A549 (cell line): ENCODE results near the gene CMPK2. TPM values are rescaled to one million over a fixed set of nuclear protein-coding genes. Genes with fewer than 3 reads are reported as not detected.

Source experiments
- ATAC-seq, 2 experiments: fragments of 200-7000 bp in 1 of 2; fragments of >200 bp in 1 of 2; cut with Nextera tagmentation in 1 of 2; cut with Tn5 transposase in 1 of 2; 3 replicates each; pipeline versions ENCODE4 v1.8.0 to v1.9.1; 2018 to 2020; ENCODE audit warnings: mild to moderate bottlenecking in 1 of 2, moderate library complexity in 1 of 2
- CTCF ChIA-PET: fragments of 300-600 bp; sonication (Branson Sonifier 250); formaldehyde crosslinking; extraction: SDS; loops from one replicate; lab custom pipeline; 2021; ENCODE audit warnings: antibody characterized with exemption, inconsistent platforms; lab: Yijun Ruan, JAX
- POLR2A ChIA-PET: fragments of 350-600 bp; formaldehyde crosslinking; extraction: SDS; loops from one replicate; lab custom pipeline; 2021; ENCODE audit warnings: antibody characterized with exemption, inconsistent platforms; lab: Yijun Ruan, JAX
- DNase-seq, 2 experiments: peaks; one replicate each; pipeline versions ENCODE4 v3.0.0 to v3.0.0-alpha.2; 2011 to 2016; ENCODE audit warnings: low read depth in 1 of 2, low spot score in 1 of 2
- FAIRE-seq: peaks from 2 replicates; lab custom pipeline; 2011; peaks lifted over from hg19 to GRCh38; lab: Jason Lieb, UNC
- H3K27ac ChIP-seq, 2 experiments: fragments of >200 bp; sonication (Bioruptor Twin); formaldehyde crosslinking; 3 replicates each; pipeline ENCODE4 v1.5.1; 2016 to 2017
- H3K4me1 ChIP-seq: fragments of >200 bp; sonication (Bioruptor Twin); formaldehyde crosslinking; 3 replicates; pipeline ENCODE4 v1.6.1; 2016
- H3K4me2 ChIP-seq: fragments of >200 bp; sonication (Bioruptor Twin); formaldehyde crosslinking; 3 replicates; pipeline ENCODE4 v1.6.1; 2016
- H3K4me3 ChIP-seq: fragments of >200 bp; sonication (Bioruptor Twin); formaldehyde crosslinking; 3 replicates; pipeline ENCODE4 v1.5.1; 2016
- H3K9me3 ChIP-seq: fragments of >200 bp; sonication (Bioruptor Twin); formaldehyde crosslinking; 3 replicates; pipeline ENCODE4 v1.6.1; 2016
- ATOH8 ChIP-seq: fragments of 250-450 bp; sonication (Bioruptor Pico); IDR thresholded peaks from 2 replicates; pipeline ENCODE4 v1.5.0; 2020; ENCODE audit warnings: low read depth, mild to moderate bottlenecking, moderate library complexity
- BCL3 ChIP-seq: fragments of >200 bp; sonication (Bioruptor Twin); formaldehyde crosslinking; IDR thresholded peaks from 3 replicates; pipeline ENCODE4 v1.6.1; 2016
- BHLHE40 ChIP-seq: IDR thresholded peaks from 2 replicates; pipeline ENCODE4 v1.6.1; 2012; ENCODE audit warnings: low read depth, low read length, inconsistent platforms
- CBX2 ChIP-seq: fragments of 200-600 bp; sonication (generic); IDR thresholded peaks from 2 replicates; pipeline ENCODE4 v1.6.1; 2016; ENCODE audit warnings: low read depth, mild to moderate bottlenecking, borderline replicate concordance
- CEBPB ChIP-seq, 2 experiments: fragments of >200 bp in 1 of 2; sonication (Bioruptor Twin) in 1 of 2; formaldehyde crosslinking in 1 of 2; IDR thresholded peaks; 2 replicates each; pipeline ENCODE4 v1.6.1; 2012 to 2016
- ELK1 ChIP-seq: fragments of 150-350 bp; IDR thresholded peaks from 2 replicates; pipeline ENCODE4 v1.6.1; 2014; ENCODE audit warnings: low read depth, mild to moderate bottlenecking, low read length
- FOXS1 ChIP-seq: fragments of 250-450 bp; sonication (Bioruptor Pico); IDR thresholded peaks from 2 replicates; pipeline ENCODE4 v1.5.0; 2020; ENCODE audit warnings: mild to moderate bottlenecking, moderate library complexity
- GATA3 ChIP-seq: IDR thresholded peaks from 2 replicates; pipeline ENCODE4 v1.6.1; 2012; ENCODE audit warnings: borderline replicate concordance
- HEYL ChIP-seq: fragments of 250-450 bp; sonication (Bioruptor Pico); IDR thresholded peaks from 2 replicates; pipeline ENCODE4 v1.8.0; 2021; ENCODE audit warnings: mild to moderate bottlenecking, moderate library complexity
- HMGXB4 ChIP-seq: fragments of 250-450 bp; sonication (Bioruptor Pico); IDR thresholded peaks from 2 replicates; pipeline ENCODE4 v1.5.0; 2021; ENCODE audit warnings: mild to moderate bottlenecking, moderate library complexity, borderline replicate concordance
- HOXA7 ChIP-seq: fragments of 250-450 bp; sonication (Bioruptor Pico); IDR thresholded peaks from 2 replicates; pipeline ENCODE4 v1.5.0; 2020; ENCODE audit warnings: mild to moderate bottlenecking, moderate library complexity
- HOXB13 ChIP-seq: fragments of 250-450 bp; sonication (Bioruptor Pico); IDR thresholded peaks from 2 replicates; pipeline ENCODE4 v1.5.0; 2020; ENCODE audit warnings: low read depth, mild to moderate bottlenecking, moderate library complexity
- MAZ ChIP-seq: fragments of 150-350 bp; IDR thresholded peaks from 2 replicates; pipeline ENCODE4 v1.6.1; 2014; ENCODE audit warnings: antibody characterized with exemption, low read depth, low read length, borderline replicate concordance
- MYC ChIP-seq: IDR thresholded peaks from 2 replicates; pipeline ENCODE4 v1.6.1; 2012; ENCODE audit warnings: mild to moderate bottlenecking, inconsistent platforms, low read length, improper control_type of control experiment, borderline replicate concordance
- NR3C1 ChIP-seq: fragments of >200 bp; sonication (Bioruptor Twin); formaldehyde crosslinking; IDR thresholded peaks from 3 replicates; pipeline ENCODE4 v1.6.1; 2017
- POLR2AphosphoS2 ChIP-seq: conservative IDR thresholded peaks from 2 replicates; pipeline ENCODE4 v1.6.1; 2012; ENCODE audit warnings: low read length, improper control_type of control experiment, inconsistent platforms
- RAD21 ChIP-seq, 2 experiments: fragments of >200 bp in 1 of 2; sonication (Bioruptor Twin) in 1 of 2; formaldehyde crosslinking in 1 of 2; IDR thresholded peaks in 1 of 2; conservative IDR thresholded peaks in 1 of 2; 2 replicates in 1 of 2; 3 replicates in 1 of 2; pipeline ENCODE4 v1.6.1; 2012 to 2018; ENCODE audit warnings: inconsistent platforms in 1 of 2
- RARB ChIP-seq: fragments of 250-450 bp; sonication (Bioruptor Pico); IDR thresholded peaks from 2 replicates; pipeline ENCODE4 v1.8.0; 2021; ENCODE audit warnings: mild to moderate bottlenecking, moderate library complexity
- SMC3 ChIP-seq: fragments of >200 bp; sonication (Bioruptor Twin); formaldehyde crosslinking; IDR thresholded peaks from 3 replicates; pipeline ENCODE4 v1.6.1; 2018; ENCODE audit warnings: inconsistent platforms
- SREBF2 ChIP-seq: fragments of 450-650 bp; IDR thresholded peaks from 2 replicates; pipeline ENCODE4 v1.6.1; 2014; ENCODE audit warnings: mild to moderate bottlenecking, moderate library complexity
- TP53 ChIP-seq: fragments of 250-450 bp; sonication (Bioruptor Pico); IDR thresholded peaks from 2 replicates; pipeline ENCODE4 v1.5.0; 2021; ENCODE audit warnings: mild to moderate bottlenecking, moderate library complexity
- USF2 ChIP-seq: fragments of 450-650 bp; IDR thresholded peaks from 2 replicates; pipeline ENCODE4 v1.6.1; 2014; ENCODE audit warnings: antibody characterized with exemption
- ZFP36 ChIP-seq: fragments of 450-650 bp; IDR thresholded peaks from 2 replicates; pipeline ENCODE4 v1.6.1; 2014; ENCODE audit warnings: borderline replicate concordance; ENCODE audit not compliant: partially characterized antibody
- ZNF302 ChIP-seq: fragments of 250-450 bp; sonication (Bioruptor Pico); IDR thresholded peaks from 2 replicates; pipeline ENCODE4 v1.9.0; 2021; ENCODE audit warnings: inconsistent platforms, mild to moderate bottlenecking, moderate library complexity
- WGBS: methylation state at CpG from one replicate; pipeline ENCODE4 v1.1.6; 2017; ENCODE audit errors: missing lambda C conversion rate; 5-methylcytosine and 5-hydroxymethylcytosine counted together
- polyA plus RNA-seq, 4 experiments: library from polyadenylated mRNA; depleted of rRNA in 3 of 4; stranded (reverse); fragments of >200 nt; fragmentation: RNase III in 1 of 4; extraction: RNeasy Plus Mini Kit Qiagen cat#74134 plus additional on column Dnase treatment in 1 of 4; gene quantifications; 2 replicates in 3 of 4; 3 replicates in 1 of 4; pipeline ENCODE4 v1.2.3, GENCODE V29; 2011 to 2017

CMPK2 gene
- polyA plus RNA-seq, 2 of the 4 experiments (the other 2 are of a cell fraction), result 0.12 to 0.41 TPM

GRCh38 chr2:6812857-6813530 lies 52.7 kb downstream of the CMPK2 start (continued):
- TF ChIP-seq HOXB13 (CRISPR knock-in tag) (no peak), HOXA7 (CRISPR knock-in tag) (no peak), CBX2 (no peak), BHLHE40 (no peak)

- DNase-seq, result no peak
- Histone ChIP-seq H3K27ac (no peak overlapping the region), H3K4me1 (no peaks in the 10 kb centered on the region), H3K4me2 (no peak overlapping the region), H3K9me3 (no peaks in the 10 kb centered on the region), H3K4me3 (no peak overlapping the region)
- WGBS, result under 1% methylated on average over 6 of the region's 6 CpGs
- TF ChIP-seq NR3C1, result no peak
- TF ChIP-seq USF2, result no peak
- TF ChIP-seq ATOH8 (CRISPR knock-in tag), result no peak
- no peak for TF ChIP-seq SREBF2
- no peak for TF ChIP-seq FOXS1 (CRISPR knock-in tag)
- TF ChIP-seq HOXA7 (CRISPR knock-in tag), result no peak
- TF ChIP-seq MYC, result no peak
- no peak for TF ChIP-seq ZFP36
- no peak for TF ChIP-seq ELK1
- ChIA-PET POLR2A (no interaction called here), CTCF (interaction anchor here (1.5 to 1.8 kb wide), 2 partner anchors 10 to 55 kb away, joined by 3 to 4 read pairs; partner anchors contain the start of gene CMPK2)
- FAIRE-seq, result no peak
- ATAC-seq, result 0 out of 6 replicates have a peak, but pooled peaks of 1 of the 2 experiments have one; percentile 41
These were observed 54.7 kb downstream of the CMPK2 start for GRCh38 chr2:6810961-6811360.

- POLR2A ChIA-PET, result no interaction called here
- 0% methylated on average over 1 of the region's 1 CpG for WGBS
- DNase-seq (no peak), FAIRE-seq (no peak), ATAC-seq (no peak)
- Histone ChIP-seq H3K9me3 (no peaks in the 10 kb centered on the region), H3K4me3 (no peak overlapping the region), H3K27ac (no peak overlapping the region), H3K4me2 (no peak overlapping the region), H3K4me1 (no peaks in the 10 kb centered on the region)
- CTCF ChIA-PET, result interaction anchor here (1.0 kb wide), 1 partner anchor 36 kb away, joined by 3 read pairs; no protein-coding TSS in a partner anchor
- TF ChIP-seq GATA3 (no peak), MAZ (no peak), ELK1 (no peak), POLR2AphosphoS2 (no peak), SMC3 (no peak), HMGXB4 (no peak), USF2 (no peak), HOXB13 (CRISPR knock-in tag) (no peak), RARB (CRISPR knock-in tag) (no peak), HEYL (CRISPR knock-in tag) (no peak), BCL3 (no peak), TP53 (CRISPR knock-in tag) (no peak), ZNF302 (CRISPR knock-in tag) (no peak), BHLHE40 (no peak), CEBPB (IDR thresholded peaks at IDR 0.05) (no peak), RAD21 (conservative IDR thresholded peaks at IDR 0.05 in 1 of 2, IDR thresholded peaks at IDR 0.05 in 1 of 2) (no peak)
These were observed 57.3 kb downstream of the CMPK2 start for GRCh38 chr2:6808426-6808825.
